ENCODE measurements around the gene DOCK10.

Gene DOCK10

GRCh38 chr2:224776795-224777558, 265.3 kb downstream of the DOCK10 start:
- no peak for DNase-seq (ENCODE audit: low read depth)

- DNase-seq (ENCODE audit: low read depth): no peak
Observed at GRCh38 chr2:224775647-224776046, 266.6 kb downstream of the DOCK10 start.

GRCh38 chr2:224774735-224775134, 267.5 kb downstream of the DOCK10 start:
- no peak for DNase-seq (ENCODE audit: low read depth)

GRCh38 chr2:224772494-224772893, 269.8 kb downstream of the DOCK10 start:
- no peak for DNase-seq (ENCODE audit: low read depth)

GRCh38 chr2:224769489-224769888, 272.8 kb downstream of the DOCK10 start:
- no peak for DNase-seq (ENCODE audit: low read depth)

GRCh38 chr2:224764565-224765236, 277.6 kb downstream of the DOCK10 start:
- DNase-seq (ENCODE audit: low read depth): no peak

DNA sequence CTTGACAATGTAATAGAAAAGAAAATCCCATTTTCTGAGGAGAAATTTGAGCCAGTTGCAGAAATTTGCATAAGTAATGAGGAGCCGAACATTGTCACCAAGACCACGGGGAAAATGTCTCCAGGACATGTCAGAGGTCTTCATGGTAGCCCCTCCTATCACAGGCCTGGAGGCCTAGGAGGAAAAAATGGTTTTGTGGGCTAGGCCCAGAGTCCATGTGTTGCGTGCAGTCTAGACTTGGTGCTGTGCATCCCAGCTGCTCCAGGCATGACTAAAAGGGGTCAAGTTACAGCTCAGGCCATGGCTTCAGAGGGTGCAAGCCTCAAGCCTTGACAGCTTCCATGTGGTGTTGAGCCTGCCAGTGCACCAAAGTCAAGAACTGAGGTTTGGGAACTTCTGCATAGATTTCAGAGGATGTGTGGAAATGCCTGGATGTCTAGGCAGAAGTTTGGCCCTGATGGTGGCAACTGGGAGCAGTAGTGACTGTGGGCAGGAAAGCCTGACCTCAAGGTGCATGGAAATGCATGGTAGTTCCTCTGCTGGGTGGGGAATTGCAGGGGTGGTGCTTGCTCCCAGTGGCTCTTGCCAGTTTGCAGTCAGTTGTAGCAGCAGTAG, 284.2 kb downstream of the DOCK10 start:
- DNase-seq (ENCODE audit: low read depth): no peak

DNA sequence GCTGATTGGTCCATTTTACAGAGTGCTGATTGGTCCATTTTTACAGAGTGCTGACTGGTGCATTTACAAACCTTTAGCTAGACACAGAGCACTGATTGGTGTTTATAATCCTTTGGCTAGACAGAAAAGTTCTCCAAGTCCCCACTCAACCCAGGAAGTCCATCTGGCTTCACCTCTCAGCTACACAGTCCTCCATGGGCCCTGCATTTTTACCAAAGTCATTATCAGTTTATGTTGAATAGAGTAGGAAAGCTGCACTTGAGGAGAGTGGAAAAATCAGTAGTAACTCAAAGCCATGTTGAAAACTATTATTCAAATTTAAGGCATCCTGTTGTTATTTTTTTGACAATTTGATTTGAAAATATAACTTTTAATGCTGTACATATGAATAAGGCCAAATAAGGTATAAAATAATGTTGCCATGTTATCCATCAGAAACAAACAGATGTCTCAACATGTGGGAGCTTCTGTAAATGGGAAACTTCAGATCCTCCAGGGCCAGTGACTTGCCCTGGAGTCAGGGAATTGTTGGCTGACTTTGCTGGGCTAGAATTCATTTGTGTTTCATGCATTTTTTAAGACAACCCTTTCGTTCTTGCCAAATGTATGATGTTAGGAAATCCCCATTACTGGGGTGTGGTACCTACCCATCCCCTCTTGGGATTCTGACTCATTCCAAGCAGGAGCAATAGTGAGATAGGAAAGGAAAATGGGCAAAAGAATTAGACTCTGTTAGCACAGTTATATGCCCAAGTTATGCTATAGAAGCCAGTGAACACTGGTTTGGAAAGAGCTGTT, 288.3 kb downstream of the DOCK10 start:
- peak; percentile 92 for DNase-seq (ENCODE audit: low read depth)

DNA sequence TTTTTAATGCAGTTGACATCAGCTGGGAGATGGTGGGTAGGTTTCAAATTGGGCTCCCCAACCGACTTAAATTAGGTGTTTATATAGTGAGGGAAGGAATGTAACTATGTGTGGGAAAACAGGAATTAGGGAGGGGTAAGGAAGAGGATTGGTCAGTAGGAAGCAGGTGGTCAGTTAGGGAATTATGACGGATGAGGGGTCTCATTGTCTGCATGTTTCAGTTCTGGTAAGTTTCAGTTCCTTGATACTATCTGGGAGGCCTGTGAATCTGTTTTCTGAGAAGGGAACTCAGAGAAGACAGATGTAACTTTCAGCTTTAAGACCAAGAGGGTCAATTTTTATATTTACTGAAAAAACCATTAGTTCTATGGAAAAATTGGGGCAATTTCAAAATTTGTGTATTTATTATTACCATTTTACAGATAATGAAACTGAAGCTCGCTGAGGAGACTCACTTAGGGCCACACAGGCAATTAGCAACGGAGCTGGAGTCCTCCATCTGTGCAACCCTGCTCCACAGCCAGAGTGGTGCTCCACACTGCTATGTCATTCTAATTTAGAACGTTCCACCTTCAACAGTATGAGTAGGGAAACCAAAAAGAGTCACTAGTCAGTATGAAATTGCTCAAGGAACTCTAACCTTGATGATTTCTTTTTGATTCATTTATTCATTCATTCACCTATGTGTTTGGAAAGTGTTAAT, 290.1 kb downstream of the DOCK10 start:
- DNase-seq (ENCODE audit: low read depth): no peak

DNA sequence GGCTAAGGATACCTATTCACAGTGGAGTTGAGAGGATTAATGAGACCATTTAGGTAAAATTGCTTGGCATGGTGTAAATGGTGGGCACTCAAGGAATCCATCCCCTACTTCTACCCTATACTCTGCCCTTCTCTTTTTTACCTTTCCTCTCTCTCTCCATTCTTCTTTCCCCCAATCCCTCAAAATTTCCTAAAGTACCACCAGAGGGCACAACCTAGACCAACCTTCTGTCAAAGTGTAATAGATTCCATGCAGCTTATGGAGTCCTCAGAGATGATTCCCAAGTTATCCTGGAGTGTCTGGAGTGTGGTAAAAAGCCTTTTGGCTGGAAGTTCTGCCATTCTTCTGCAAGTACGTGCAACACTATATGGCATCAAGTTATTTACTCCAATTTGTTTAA, 293.1 kb downstream of the DOCK10 start:
- no peak for DNase-seq (ENCODE audit: low read depth)

DNA sequence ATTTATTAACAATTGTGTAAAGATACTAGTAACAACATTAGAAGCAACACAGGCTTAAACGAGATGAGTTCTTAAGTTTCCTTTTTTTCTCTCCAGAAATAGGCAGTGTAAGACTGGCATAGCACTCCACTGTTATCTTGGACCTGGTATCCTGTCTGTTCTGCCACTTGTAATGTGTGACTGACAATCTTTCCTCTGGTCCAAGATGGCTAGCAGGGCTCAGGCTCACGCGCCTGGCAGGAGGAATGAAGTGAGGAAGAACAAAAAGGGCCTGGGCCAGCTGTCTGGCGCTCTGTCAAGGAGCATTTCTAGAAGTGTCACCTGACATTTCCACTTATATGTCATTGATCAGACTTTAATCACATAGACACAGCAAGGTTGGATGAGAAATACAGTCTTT, 294.5 kb downstream of the DOCK10 start:
- DNase-seq (ENCODE audit: low read depth): no peak

DNA sequence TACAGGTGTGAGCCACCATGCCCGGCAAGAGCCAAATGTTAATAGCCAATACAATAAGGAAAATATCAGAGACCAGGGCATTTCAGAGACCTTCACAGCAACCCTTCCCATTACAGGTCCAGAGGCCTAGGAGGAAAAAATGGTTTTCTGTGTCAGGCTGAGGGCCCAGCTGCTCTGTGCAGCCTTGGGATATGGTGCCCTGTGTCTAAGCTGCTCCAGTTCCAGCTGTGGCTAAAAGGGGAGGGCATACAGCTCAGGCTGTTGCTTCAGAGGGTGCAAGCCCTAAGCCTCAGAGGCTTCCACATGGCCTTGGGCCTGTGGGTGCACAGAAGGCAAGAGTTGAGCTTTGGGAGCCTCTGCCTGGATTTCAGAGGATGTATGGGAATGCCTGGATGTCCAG, 306.0 kb downstream of the DOCK10 start:
- no peak for DNase-seq (ENCODE audit: low read depth)

- no peak for DNase-seq (ENCODE audit: low read depth)
Observed at GRCh38 chr2:224734949-224735348, 307.3 kb downstream of the DOCK10 start.

GRCh38 chr2:224731665-224732064, 310.6 kb downstream of the DOCK10 start:
- DNase-seq (ENCODE audit: low read depth): no peak

DNA sequence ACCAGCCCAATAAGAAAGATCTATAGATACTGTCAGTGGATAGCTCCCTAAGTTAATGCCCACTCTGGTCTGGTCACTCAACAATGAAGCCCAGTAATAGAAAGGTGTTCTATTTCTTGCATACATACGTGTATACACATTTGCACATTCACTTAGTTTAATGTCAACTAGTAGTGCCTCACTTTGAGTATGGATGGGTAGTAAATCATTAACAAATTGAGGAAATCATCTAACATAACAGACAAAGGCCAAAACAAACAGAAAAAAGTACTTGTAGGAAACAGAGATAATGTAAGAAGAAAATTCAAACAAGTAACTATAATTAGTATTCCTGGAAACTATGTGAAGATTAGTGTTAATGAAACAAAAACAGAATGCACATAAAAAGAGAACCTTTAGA, 312.8 kb downstream of the DOCK10 start:
- DNase-seq (ENCODE audit: low read depth): no peak

GRCh38 chr2:224724331-224724730, 317.9 kb downstream of the DOCK10 start:
- no peak for DNase-seq (ENCODE audit: low read depth)

DNA sequence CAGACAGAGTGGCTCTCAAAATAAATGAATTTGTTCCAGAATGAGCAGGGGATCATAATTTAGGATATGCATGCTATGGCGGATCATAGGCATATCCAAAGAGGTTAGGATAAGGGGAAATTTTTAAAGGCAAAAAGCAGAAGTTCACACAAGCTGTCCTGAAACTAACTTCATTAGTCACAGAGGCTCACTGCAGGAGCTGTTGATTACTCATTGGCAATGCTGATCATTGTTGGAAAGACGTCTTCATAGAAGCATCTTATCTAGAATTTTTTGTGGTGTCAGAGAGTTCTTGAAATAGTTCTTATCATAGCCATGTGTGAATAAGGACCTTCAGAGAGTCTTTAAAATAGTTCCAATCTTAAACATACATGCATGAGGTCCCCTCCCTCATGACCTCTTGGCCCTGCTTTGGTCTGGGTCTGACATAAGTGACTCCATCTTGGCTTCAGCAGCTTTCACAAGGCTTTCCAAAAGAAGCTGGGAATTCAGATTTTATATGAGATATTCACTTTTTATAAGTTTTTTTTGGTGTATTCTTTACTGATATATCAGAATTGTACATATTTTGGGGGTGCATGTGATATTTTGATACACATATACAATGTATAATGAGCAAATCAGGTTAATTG, 318.6 kb downstream of the DOCK10 start:
- no peak for DNase-seq (ENCODE audit: low read depth)

DNA sequence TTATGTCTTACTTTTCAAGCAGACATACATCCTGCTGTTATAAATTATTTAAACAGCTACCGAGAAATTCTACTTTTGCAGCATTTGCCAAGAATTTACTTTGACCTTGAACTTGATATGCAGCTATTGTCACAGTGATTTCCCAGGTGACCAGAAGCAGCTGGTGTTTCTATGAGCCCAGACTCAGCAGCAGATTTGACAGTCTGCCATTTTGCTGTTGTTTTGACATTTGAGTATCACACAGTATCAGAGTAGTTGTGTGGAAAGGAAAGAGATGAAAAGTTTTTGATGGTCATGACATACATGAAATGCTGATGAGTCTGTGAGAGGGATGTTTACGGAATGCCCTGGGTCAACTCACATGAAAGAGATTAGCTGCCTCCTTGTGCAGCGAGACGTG, 319.5 kb downstream of the DOCK10 start:
- DNase-seq (ENCODE audit: low read depth): no peak

DNA sequence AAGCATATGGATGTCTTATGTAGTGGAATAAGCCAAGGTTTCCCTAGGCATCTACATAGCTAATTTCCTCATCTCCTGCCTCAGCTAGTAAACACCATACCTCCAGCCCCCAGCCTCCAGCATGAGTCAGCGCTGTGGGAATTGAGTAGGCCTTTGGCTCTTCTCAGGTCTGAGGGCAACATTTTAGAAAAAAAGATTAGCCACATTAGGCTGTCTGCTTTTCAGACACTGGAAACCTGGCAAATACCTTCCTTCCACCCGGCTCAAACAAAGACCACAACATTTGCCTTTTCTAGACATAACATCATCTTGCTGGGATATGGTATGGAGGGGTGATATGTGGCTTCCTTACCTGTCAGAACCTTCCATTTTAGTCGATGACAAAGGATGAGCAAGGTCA, 320.0 kb downstream of the DOCK10 start:
- DNase-seq (ENCODE audit: low read depth): no peak

DNA sequence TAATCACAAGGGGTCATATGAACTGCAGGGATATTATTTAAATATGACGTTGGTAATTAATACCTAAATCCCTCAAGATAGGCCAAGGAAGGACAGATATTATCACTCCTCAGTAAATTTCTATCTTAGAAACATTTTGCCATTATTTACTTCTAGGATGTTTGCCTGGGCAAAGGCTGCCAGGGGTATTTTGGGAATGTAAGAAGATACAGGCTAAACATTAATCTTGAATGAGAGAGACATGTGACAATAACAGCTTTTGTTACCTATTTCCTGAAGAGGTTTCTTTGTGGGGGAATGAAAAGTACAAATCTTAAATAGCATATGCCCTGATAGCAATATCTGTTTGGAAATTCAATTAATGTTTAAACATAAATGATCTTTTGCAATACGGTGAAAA, 325.3 kb downstream of the DOCK10 start:
- no peak for DNase-seq (ENCODE audit: low read depth)

DNA sequence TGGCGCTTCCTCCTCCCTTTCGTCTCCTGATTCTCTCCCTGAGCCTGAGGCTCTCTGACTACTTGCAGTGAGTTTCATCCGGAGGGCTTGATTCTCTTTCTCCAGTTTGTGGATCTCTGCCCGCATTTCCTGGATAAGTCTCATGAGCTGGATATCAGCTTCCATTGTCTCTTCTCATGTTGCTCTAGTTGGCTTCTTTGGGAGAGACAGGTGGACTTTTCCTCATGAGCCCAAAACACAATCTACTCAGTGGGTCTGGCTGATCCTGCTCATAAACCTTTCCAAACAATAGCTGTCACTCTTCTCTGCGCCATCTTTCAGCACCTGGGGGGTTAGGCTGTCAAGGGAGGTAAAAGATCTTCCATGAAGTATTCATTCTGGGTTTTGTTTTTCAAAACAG, 326.1 kb downstream of the DOCK10 start, which contains the start of gene CCDC195:
Gene CCDC195 (minus strand): TSS at position 165 of the 400 bp plus-strand sequence. CDS start 0 bp downstream, at position 165.
- DNase-seq (ENCODE audit: low read depth): no peak
